Muscle of leg (tissue), 11 donors: Measurements from ENCODE around the gene CSNK1G1. TPM values are rescaled to one million over a fixed set of nuclear protein-coding genes. Genes with fewer than 3 reads are reported as not detected.
A peak's percentile ranks its signal among the peaks of the same experiment; 100 is the strongest.
"Not testable (repeated sequence)": the region's sequence is repeated elsewhere in the genome, so short reads cannot be mapped to it uniquely, and the experiment has no call there.

Experiments
- DNase-seq: peaks from one replicate; pipeline ENCODE4 v3.0.0; 2013
- H3K27ac ChIP-seq: one replicate; pipeline ENCODE4 v1.5.1; 2013; ENCODE audit warnings: mild to moderate bottlenecking, low read length, control low read depth
- H3K27me3 ChIP-seq: one replicate; pipeline ENCODE4 v1.6.1; 2013; ENCODE audit warnings: low read length; ENCODE audit not compliant: control insufficient read depth, insufficient read depth
- H3K36me3 ChIP-seq: one replicate; pipeline ENCODE4 v1.6.1; 2013; ENCODE audit warnings: low read length; ENCODE audit not compliant: control insufficient read depth, insufficient read depth
- H3K4me1 ChIP-seq: one replicate; pipeline ENCODE4 v1.6.1; 2013; ENCODE audit warnings: low read length; ENCODE audit not compliant: control insufficient read depth, insufficient read depth
- H3K4me3 ChIP-seq: one replicate; pipeline ENCODE4 v1.5.1; 2013; ENCODE audit warnings: low read length, control low read depth
- H3K9me3 ChIP-seq: replicated peaks from 2 replicates; pipeline ENCODE4 v1.6.1; 2013; ENCODE audit warnings: low read depth, low read length; ENCODE audit not compliant: control insufficient read depth
- WGBS: methylation state at CpG from one replicate; pipeline ENCODE4 v1.1.5; 2013; ENCODE audit warnings: missing lambda C conversion rate; ENCODE audit not compliant: insufficient coverage; 5-methylcytosine and 5-hydroxymethylcytosine counted together
- polyA plus RNA-seq, 8 donors: library from polyadenylated mRNA; unstranded; fragments of 120-200 nt; gene quantifications; one replicate each; pipeline versions ENCODE4 v1.2.1 to v1.2.3, GENCODE V29; 2013; ENCODE audit warnings: inconsistent platforms in 1 of 8, low replicate concordance in 1 of 8; ENCODE audit not compliant: insufficient read length in 8 of 8, insufficient read depth in 1 of 8
- total RNA-seq: library from RNA; stranded (reverse); fragments of 120-200 nt; gene quantifications from one replicate; pipeline ENCODE4 v1.2.4, GENCODE V29; 2013

CSNK1G1 gene
- total and polyA plus RNA-seq, 9 donors, result 5.8 to 15.5 (median 11.1) TPM

GRCh38 chr15:64232400-64232799 is 123.6 kb downstream of the CSNK1G1 start:
- Histone ChIP-seq H3K27ac (no peak overlapping the region), H3K36me3 (no peaks in the 10 kb centered on the region)
- WGBS, result no CpG with 5 or more reads among the region's 1 CpG

GRCh38 chr15:64229129-64229724 is 126.7 kb downstream of the CSNK1G1 start:
- Histone ChIP-seq H3K4me3 (no peak overlapping the region), H3K4me1 (no peaks in the 10 kb centered on the region), H3K36me3 (no peaks in the 10 kb centered on the region), H3K27me3 (no peaks in the 10 kb centered on the region), H3K9me3 (peaks cover 3% of the 10 kb centered on the region), H3K27ac (no peak overlapping the region)
- DNase-seq, result no peak
- WGBS, result no CpG with 5 or more reads among the region's 2 CpGs

More at GRCh38 chr15:64232400-64232799, 123.6 kb downstream of the CSNK1G1 start:
- Histone ChIP-seq H3K4me1 (no peaks in the 10 kb centered on the region), H3K4me3 (no peak overlapping the region), H3K9me3 (no peaks in the 10 kb centered on the region), H3K27me3 (no peaks in the 10 kb centered on the region)
- DNase-seq, result no peak

DNA sequence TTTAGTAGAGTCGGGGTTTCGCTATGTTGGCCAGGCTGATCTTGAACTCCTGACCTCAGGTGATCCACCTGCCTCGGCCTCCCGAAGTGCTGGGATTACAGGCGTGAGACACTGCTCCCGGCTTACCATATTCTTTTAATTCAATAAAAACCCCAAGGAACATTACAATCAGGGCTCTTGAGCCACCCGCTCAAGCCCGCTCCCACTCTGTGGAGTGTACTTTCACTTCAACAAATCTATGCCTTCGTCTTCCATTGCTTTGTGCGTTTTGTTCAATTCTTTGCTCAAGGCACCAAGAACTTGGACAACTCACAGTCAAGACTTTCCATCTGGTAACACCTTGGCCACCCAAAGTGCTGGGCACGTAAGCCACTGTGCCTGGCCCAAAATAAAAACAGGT is 130.2 kb downstream of the CSNK1G1 start:
- Histone ChIP-seq H3K27me3 (no peaks in the 10 kb centered on the region), H3K36me3 (no peaks in the 10 kb centered on the region), H3K4me1 (no peaks in the 10 kb centered on the region), H3K4me3 (no peak overlapping the region), H3K27ac (no peak overlapping the region), H3K9me3 (peaks cover 3% of the 10 kb centered on the region)
- DNase-seq, result no peak
- 99% methylated on average over 9 of the region's 11 CpGs for WGBS

GRCh38 chr15:64224511-64224910 is 131.5 kb downstream of the CSNK1G1 start:
- Histone ChIP-seq H3K27me3 (no peaks in the 10 kb centered on the region), H3K9me3 (peaks cover 3% of the 10 kb centered on the region), H3K4me3 (no peak overlapping the region), H3K36me3 (no peaks in the 10 kb centered on the region), H3K4me1 (no peaks in the 10 kb centered on the region), H3K27ac (peak overlapping the region; percentile 51)
- WGBS, result no CpG with 5 or more reads among the region's 2 CpGs
- DNase-seq, result peak; percentile 96

DNA sequence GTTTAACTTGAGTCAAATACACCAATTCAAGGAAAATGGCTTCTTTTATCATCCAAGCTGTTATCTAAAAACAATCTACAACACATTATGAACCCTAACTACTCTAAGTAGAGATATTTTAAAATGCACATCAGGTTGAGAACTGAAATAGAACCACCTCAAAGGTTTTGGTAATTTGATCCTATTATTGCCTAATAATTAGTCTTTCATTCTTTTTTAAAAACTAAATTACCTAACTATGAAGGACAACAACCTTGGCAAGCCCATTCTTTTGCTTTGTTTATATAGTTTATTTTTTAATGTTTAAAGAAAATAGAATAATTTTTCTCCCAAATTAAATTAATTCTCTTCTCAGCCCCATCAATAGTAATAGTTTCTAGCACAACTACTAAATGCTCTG is 132.1 kb downstream of the CSNK1G1 start:
- H3K27ac ChIP-seq, result no peak overlapping the region
- no peak for DNase-seq

GRCh38 chr15:64222573-64223366 is 133.2 kb downstream of the CSNK1G1 start:
- Histone ChIP-seq H3K27me3 (no peaks in the 10 kb centered on the region), H3K4me3 (no peak overlapping the region), H3K36me3 (no peaks in the 10 kb centered on the region), H3K4me1 (no peaks in the 10 kb centered on the region), H3K27ac (no peak overlapping the region), H3K9me3 (peaks cover 3% of the 10 kb centered on the region)
- no peak for DNase-seq
- no CpG with 5 or more reads among the region's 3 CpGs for WGBS

More for the DNA sequence above, 132.1 kb downstream of the CSNK1G1 start:
- H3K4me3 ChIP-seq, result no peak overlapping the region
- H3K27me3 ChIP-seq, result no peaks in the 10 kb centered on the region
- H3K36me3 ChIP-seq, result no peaks in the 10 kb centered on the region
- peaks cover 3% of the 10 kb centered on the region for H3K9me3 ChIP-seq
- no peaks in the 10 kb centered on the region for H3K4me1 ChIP-seq

- no CpG with 5 or more reads among the region's 1 CpG for WGBS
- not testable (repeated sequence) for H3K27ac ChIP-seq
Observed at GRCh38 chr15:64221911-64222310, 134.1 kb downstream of the CSNK1G1 start.

GRCh38 chr15:64217429-64217750 is 138.6 kb downstream of the CSNK1G1 start:
- 87% methylated on average over 3 of the region's 5 CpGs for whole genome bisulfite sequencing
- H3K4me1 ChIP-seq, DNase-seq, H3K27ac ChIP-seq, H3K36me3 ChIP-seq, H3K4me3 ChIP-seq, H3K9me3 ChIP-seq, H3K27me3 ChIP-seq: not testable (repeated sequence)

More at GRCh38 chr15:64221911-64222310, 134.1 kb downstream of the CSNK1G1 start:
- not testable (repeated sequence) for DNase-seq, H3K36me3 ChIP-seq, H3K4me3 ChIP-seq, H3K27me3 ChIP-seq, H3K4me1 ChIP-seq, H3K9me3 ChIP-seq

- no peak for DNase-seq
- Histone ChIP-seq H3K4me1 (no peaks in the 10 kb centered on the region), H3K27ac (no peak overlapping the region), H3K36me3 (peaks cover 6% of the 10 kb centered on the region), H3K9me3 (no peaks in the 10 kb centered on the region), H3K27me3 (no peaks in the 10 kb centered on the region), H3K4me3 (no peak overlapping the region)
- whole genome bisulfite sequencing, result 71% methylated on average over 1 of the region's 2 CpGs
Observed at GRCh38 chr15:64216730-64217428, 139.1 kb downstream of the CSNK1G1 start.

GRCh38 chr15:64216196-64216595 is 139.8 kb downstream of the CSNK1G1 start:
- no peak overlapping the region for H3K4me3 ChIP-seq
- H3K9me3 ChIP-seq, result no peaks in the 10 kb centered on the region
- no peaks in the 10 kb centered on the region for H3K27me3 ChIP-seq
- H3K27ac ChIP-seq, result no peak overlapping the region
- WGBS, result 60% methylated on average over 1 of the region's 3 CpGs
- no peak for DNase-seq
- H3K4me1 ChIP-seq, result no peaks in the 10 kb centered on the region
- H3K36me3 ChIP-seq, result peaks cover 6% of the 10 kb centered on the region
